ENCODE results near the gene PRKAA2. TPM values are rescaled to one million over a fixed set of nuclear protein-coding genes. Genes with fewer than 3 reads are reported as not detected.

The PRKAA2 gene
- polyA plus RNA-seq, 3 donors = not detected

- Histone ChIP-seq H3K4me2 (replicated peaks; ENCODE audit: extremely low read depth, low read length, poor library complexity, severe bottlenecking) (no peak overlapping the region), H3K27ac (ENCODE audit: low read depth in 1 of 2, low read length in 2 of 2) (no peak overlapping the region), H3K9ac (ENCODE audit: insufficient read depth, low read length, poor library complexity, severe bottlenecking) (no peak overlapping the region), H3K4me1 (ENCODE audit: control insufficient read depth in 1 of 2, insufficient read depth in 2 of 2, low read length in 2 of 2) (no peaks in the 10 kb centered on the region), H3K4me3 (replicated peaks in 1 of 3; ENCODE audit: low read depth in 2 of 3, low read length in 3 of 3) (no peak overlapping the region), H3K36me3 (replicated peaks in 1 of 2; ENCODE audit: control insufficient read depth in 1 of 2, insufficient read depth in 2 of 2, low read length in 2 of 2) (no peaks in the 10 kb centered on the region), H3K79me2 (ENCODE audit: insufficient read depth, low read length) (no peaks in the 10 kb centered on the region), H2AFZ (ENCODE audit: insufficient read depth, low read depth, low read length, poor library complexity, severe bottlenecking) (no peak overlapping the region), H3K9me3 (replicated peaks in 1 of 2; ENCODE audit: control insufficient read depth in 1 of 2, insufficient read depth in 1 of 2, low read length in 2 of 2) (no peaks in the 10 kb centered on the region), H4K20me1 (ENCODE audit: insufficient read depth, low read length) (no peaks in the 10 kb centered on the region), H3K27me3 (ENCODE audit: control insufficient read depth in 2 of 2, insufficient read depth in 2 of 2, low read length in 2 of 2) (no peaks in the 10 kb centered on the region)
- no peak overlapping the region for H3K27ac Mint-ChIP-seq
- TF ChIP-seq, protein P1, sequence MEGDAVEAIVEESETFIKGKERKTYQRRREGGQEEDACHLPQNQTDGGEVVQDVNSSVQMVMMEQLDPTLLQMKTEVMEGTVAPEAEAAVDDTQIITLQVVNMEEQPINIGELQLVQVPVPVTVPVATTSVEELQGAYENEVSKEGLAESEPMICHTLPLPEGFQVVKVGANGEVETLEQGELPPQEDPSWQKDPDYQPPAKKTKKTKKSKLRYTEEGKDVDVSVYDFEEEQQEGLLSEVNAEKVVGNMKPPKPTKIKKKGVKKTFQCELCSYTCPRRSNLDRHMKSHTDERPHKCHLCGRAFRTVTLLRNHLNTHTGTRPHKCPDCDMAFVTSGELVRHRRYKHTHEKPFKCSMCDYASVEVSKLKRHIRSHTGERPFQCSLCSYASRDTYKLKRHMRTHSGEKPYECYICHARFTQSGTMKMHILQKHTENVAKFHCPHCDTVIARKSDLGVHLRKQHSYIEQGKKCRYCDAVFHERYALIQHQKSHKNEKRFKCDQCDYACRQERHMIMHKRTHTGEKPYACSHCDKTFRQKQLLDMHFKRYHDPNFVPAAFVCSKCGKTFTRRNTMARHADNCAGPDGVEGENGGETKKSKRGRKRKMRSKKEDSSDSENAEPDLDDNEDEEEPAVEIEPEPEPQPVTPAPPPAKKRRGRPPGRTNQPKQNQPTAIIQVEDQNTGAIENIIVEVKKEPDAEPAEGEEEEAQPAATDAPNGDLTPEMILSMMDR (IDR thresholded peaks at IDR 0.05) = no peak
- no peak overlapping the region for H3K4me3 Mint-ChIP-seq
- DNase-seq = no peak
- H3K4me1 Mint-ChIP-seq = no peaks in the 10 kb centered on the region
- intact Hi-C loops (cut with micrococcal nuclease) = no loop called here
- peaks cover 3 to 6% (median 4%) of the 10 kb centered on the region in 3 donors for H3K27me3 Mint-ChIP-seq (ENCODE audit: low read depth in 3 of 3)
- H3K9me3 Mint-ChIP-seq = peaks cover 0 to 5% (median 0%) of the 10 kb centered on the region in 7 donors
- H3K36me3 Mint-ChIP-seq = no peaks in the 10 kb centered on the region
Observed at GRCh38 chr1:56675763-56676162, 30.6 kb downstream of the PRKAA2 start.

- no CpG with 5 or more reads among the region's 2 CpGs for WGBS (ENCODE audit: insufficient coverage)
- H3K36me3 Mint-ChIP-seq = no peaks in the 10 kb centered on the region
- no peaks in the 10 kb centered on the region for H3K36me3 ChIP-seq (replicated peaks in 1 of 2; ENCODE audit: control insufficient read depth in 1 of 2, insufficient read depth in 2 of 2, low read length in 2 of 2)
- H3K27ac Mint-ChIP-seq = no peak overlapping the region
- DNase-seq = no peak
- H3K9me3 Mint-ChIP-seq = peaks cover 0 to 8% (median 0%) of the 10 kb centered on the region in 7 donors
- intact Hi-C loops (cut with micrococcal nuclease) = no loop called here
- no peaks in the 10 kb centered on the region for H4K20me1 ChIP-seq (ENCODE audit: insufficient read depth, low read length)
- no peaks in the 10 kb centered on the region for H3K4me1 ChIP-seq (ENCODE audit: control insufficient read depth in 1 of 2, insufficient read depth in 2 of 2, low read length in 2 of 2)
- H3K27ac ChIP-seq (ENCODE audit: low read depth in 1 of 2, low read length in 2 of 2) = no peak overlapping the region
- no peak overlapping the region for H2AFZ ChIP-seq (ENCODE audit: insufficient read depth, low read depth, low read length, poor library complexity, severe bottlenecking)
- no peak overlapping the region for H3K9ac ChIP-seq (ENCODE audit: insufficient read depth, low read length, poor library complexity, severe bottlenecking)
- H3K4me3 Mint-ChIP-seq = no peak overlapping the region
- no peaks in the 10 kb centered on the region for H3K9me3 ChIP-seq (replicated peaks in 1 of 2; ENCODE audit: control insufficient read depth in 1 of 2, insufficient read depth in 1 of 2, low read length in 2 of 2)
- peaks cover 3 to 6% (median 4%) of the 10 kb centered on the region in 3 donors for H3K27me3 Mint-ChIP-seq (ENCODE audit: low read depth in 3 of 3)
- no peaks in the 10 kb centered on the region for H3K27me3 ChIP-seq (ENCODE audit: control insufficient read depth in 2 of 2, insufficient read depth in 2 of 2, low read length in 2 of 2)
- TF ChIP-seq, protein P1 (IDR thresholded peaks at IDR 0.05) = no peak
- no peak overlapping the region for H3K4me2 ChIP-seq (replicated peaks; ENCODE audit: extremely low read depth, low read length, poor library complexity, severe bottlenecking)
- no peak overlapping the region for H3K4me3 ChIP-seq (replicated peaks in 1 of 3; ENCODE audit: low read depth in 2 of 3, low read length in 3 of 3)
- no peaks in the 10 kb centered on the region for H3K4me1 Mint-ChIP-seq
- H3K79me2 ChIP-seq (ENCODE audit: insufficient read depth, low read length) = no peaks in the 10 kb centered on the region
Observed at GRCh38 chr1:56676571-56677035, 31.5 kb downstream of the PRKAA2 start.
